HCT116 (cell line): Measurements from ENCODE around the gene INPP4A. TPM values are rescaled to one million over a fixed set of nuclear protein-coding genes. Genes with fewer than 3 reads are reported as not detected.
A peak's percentile ranks its signal among the peaks of the same experiment; 100 is the strongest.

Experiments used
- ATAC-seq: fragments of 200-7000 bp; cut with Tn5 transposase; 2 replicates; pipeline ENCODE4 v1.9.1; 2020; ENCODE audit warnings: mild to moderate bottlenecking, moderate library complexity
- BruUV-seq: library from RNA; stranded (reverse); fragments of 400-500 nt; replicated peaks from 2 replicates; lab custom pipeline; 2021; lab: Mats Ljungman, UMichigan
- CTCF ChIA-PET: fragments of 300-600 bp; sonication (Branson Sonifier 250); formaldehyde crosslinking; loops from one replicate; lab custom pipeline; 2021; ENCODE audit warnings: antibody characterized with exemption; lab: Charles Lee
- POLR2A ChIA-PET: fragments of 300-600, 350-600 bp; sonication (Branson Sonifier 250); formaldehyde crosslinking; loops from one replicate; lab custom pipeline; 2021; ENCODE audit warnings: antibody characterized with exemption; lab: Charles Lee
- RAD21 ChIA-PET, 2 experiments: fragments of 300-600 bp; sonication (Branson Sonifier 250); formaldehyde crosslinking; loops; one replicate each; lab custom pipeline; 2023; ENCODE audit warnings: low total read pairs in 2 of 2; ENCODE audit not compliant: uncharacterized antibody in 2 of 2, unreplicated experiment in 2 of 2, low non-redundant PET in 1 of 2; lab: Charles Lee
- DNase-seq: peaks from one replicate; pipeline ENCODE4 v3.0.0-alpha.2; 2010; ENCODE audit warnings: low read depth, low spot score
- H2AFZ ChIP-seq: fragments of 200-600 bp; shearing (Covaris generic), sonication (generic); 2 replicates; pipeline ENCODE4 v1.6.1; 2017; ENCODE audit warnings: low read depth, mixed run types, mixed read lengths, antibody characterized with exemption, low read length; ENCODE audit not compliant: poor library complexity, severe bottlenecking
- H3K27ac ChIP-seq: 2 replicates; pipeline ENCODE4 v1.5.1; 2012; ENCODE audit warnings: low read depth, low read length
- H3K27me3 ChIP-seq: fragments of 200-600 bp; sonication (generic); 2 replicates; pipeline ENCODE4 v1.6.1; 2016; ENCODE audit warnings: mixed run types, low read length, mixed read lengths; ENCODE audit not compliant: insufficient read depth
- H3K36me3 ChIP-seq, 2 experiments: fragments of 200-500 bp in 1 of 2; fragments of 200-600 bp in 1 of 2; sonication (Bioruptor generic) in 1 of 2; sonication (generic) in 1 of 2; 2 replicates each; pipeline versions ENCODE4 v1.5.1 to v1.6.1; 2014 to 2016; ENCODE audit warnings: low read length in 2 of 2, inconsistent platforms in 1 of 2, mixed read lengths in 1 of 2, mixed run types in 1 of 2; ENCODE audit not compliant: insufficient read depth in 2 of 2, control insufficient read depth in 1 of 2
- H3K4me1 ChIP-seq, 2 experiments: fragments of 200-600 bp in 1 of 2; sonication (generic) in 1 of 2; 2 replicates each; pipeline versions ENCODE4 v1.5.1 to v1.6.1; 2012 to 2017; ENCODE audit warnings: low read length in 2 of 2, inconsistent platforms in 1 of 2, mild to moderate bottlenecking in 1 of 2, mixed read lengths in 1 of 2, mixed run types in 1 of 2, moderate library complexity in 1 of 2; ENCODE audit not compliant: insufficient read depth in 2 of 2, control insufficient read depth in 1 of 2
- H3K4me2 ChIP-seq: fragments of 200-600 bp; sonication (generic); 2 replicates; pipeline ENCODE4 v1.6.1; 2017; ENCODE audit warnings: mixed run types, low read length, mixed read lengths
- H3K4me3 ChIP-seq, 2 experiments: fragments of 200-600 bp in 1 of 2; sonication (generic) in 1 of 2; replicated peaks in 1 of 2; 2 replicates each; pipeline ENCODE4 v1.5.1; 2011 to 2016; ENCODE audit warnings: low read length in 2 of 2, control low read depth in 1 of 2, low read depth in 1 of 2, mild to moderate bottlenecking in 1 of 2, mixed read lengths in 1 of 2, mixed run types in 1 of 2
- H3K79me2 ChIP-seq: fragments of 200-600 bp; sonication (generic); 2 replicates; pipeline ENCODE4 v1.6.1; 2017; ENCODE audit warnings: mild to moderate bottlenecking, mixed run types, low read length, moderate library complexity, mixed read lengths; ENCODE audit not compliant: insufficient read depth
- H3K9ac ChIP-seq: fragments of 200-600 bp; sonication (generic); 2 replicates; pipeline ENCODE4 v1.6.1; 2016; ENCODE audit warnings: low read length, mixed read lengths
- H3K9me2 ChIP-seq: fragments of 200-600 bp; sonication (generic), shearing (Covaris generic); 2 replicates; pipeline ENCODE4 v1.6.1; 2017; ENCODE audit warnings: mixed run types, mild to moderate bottlenecking, moderate library complexity; ENCODE audit not compliant: insufficient read depth
- H3K9me3 ChIP-seq, 2 experiments: fragments of 200-500 bp in 1 of 2; fragments of 200-600 bp in 1 of 2; sonication (Bioruptor generic) in 1 of 2; sonication (generic) in 1 of 2; 2 replicates each; pipeline ENCODE4 v1.6.1; 2014 to 2017; ENCODE audit warnings: low read length in 2 of 2, mixed read lengths in 2 of 2, inconsistent platforms in 1 of 2, low read depth in 1 of 2, mild to moderate bottlenecking in 1 of 2, mixed run types in 1 of 2, moderate library complexity in 1 of 2; ENCODE audit not compliant: control insufficient read depth in 1 of 2, insufficient read depth in 1 of 2
- H4K20me1 ChIP-seq: fragments of 200-600 bp; sonication (generic), shearing (Covaris generic); 2 replicates; pipeline ENCODE4 v1.6.1; 2017; ENCODE audit warnings: mixed run types, mild to moderate bottlenecking, moderate library complexity; ENCODE audit not compliant: insufficient read depth
- CEBPB ChIP-seq: IDR thresholded peaks from 2 replicates; pipeline ENCODE4 v1.6.1; 2012; ENCODE audit warnings: low read depth
- EGR1 ChIP-seq: IDR thresholded peaks from 2 replicates; pipeline ENCODE4 v1.6.1; 2012; ENCODE audit warnings: low read depth
- EZH2 ChIP-seq: fragments of 200-600 bp; sonication (generic); IDR thresholded peaks from 2 replicates; pipeline ENCODE4 v1.6.1; 2017; ENCODE audit warnings: antibody characterized with exemption, mixed run types
- SIN3A ChIP-seq: IDR thresholded peaks from 2 replicates; pipeline ENCODE4 v1.6.1; 2012; ENCODE audit warnings: low read depth
- SP1 ChIP-seq: IDR thresholded peaks from 2 replicates; pipeline ENCODE4 v1.6.1; 2012; ENCODE audit warnings: low read depth
- YY1 ChIP-seq: IDR thresholded peaks from 2 replicates; pipeline ENCODE4 v1.6.1; 2011; ENCODE audit warnings: low read length, low read depth, moderate library complexity, mild to moderate bottlenecking; ENCODE audit not compliant: insufficient replicate concordance; ENCODE audit errors: extremely low read depth
- ZFX ChIP-seq: fragments of 450-650 bp; IDR thresholded peaks from 2 replicates; pipeline ENCODE4 v1.6.1; 2017
- ZNF274 ChIP-seq: fragments of 200-500 bp; sonication (Bioruptor generic); IDR thresholded peaks from 2 replicates; pipeline ENCODE4 v1.6.1; 2014; ENCODE audit warnings: mild to moderate bottlenecking, low read depth, low read length, inconsistent platforms
- intact Hi-C: fragments of 100-400 bp; cut with micrococcal nuclease; formaldehyde crosslinking; loops from 2 replicates; pipeline ENCODE4 v1.10.0; 2022
- total RNA-seq: library from RNA; stranded (reverse); gene quantifications from one replicate; pipeline ENCODE4 v1.2.1, GENCODE V29; 2021; ENCODE audit not compliant: unreplicated experiment

Gene INPP4A
- total RNA-seq, 1 experiment from 2014 or later = 18.5 TPM

- no peak for ATAC-seq
Observed at GRCh38 chr2:98454073-98454472, 9.4 kb downstream of the INPP4A start.

GRCh38 chr2:98454500-98455235 is 10.0 kb downstream of the INPP4A start:
- DNase-seq (no peak), ATAC-seq (no peak)
- intact Hi-C loops = no loop called here
- no peak overlapping the region for H3K4me2 ChIP-seq
- TF ChIP-seq SIN3A = no peak
- TF ChIP-seq EGR1 = peak; percentile 21; the same call in 1 of the 2 replicates
- no peak for TF ChIP-seq CEBPB
- TF ChIP-seq SP1 = no peak
- no peak for TF ChIP-seq ZFX
- TF ChIP-seq ZNF274 = no peak
- TF ChIP-seq EZH2 = no peak
- no peaks in the 10 kb centered on the region for H3K9me3 ChIP-seq
- no peaks in the 10 kb centered on the region for H4K20me1 ChIP-seq
- H3K27me3 ChIP-seq = no peaks in the 10 kb centered on the region
- no peak overlapping the region for H3K4me3 ChIP-seq
- CTCF ChIA-PET = no interaction called here
- no peaks in the 10 kb centered on the region for H3K36me3 ChIP-seq
- POLR2A ChIA-PET = no interaction called here
- peaks cover 18% of the 10 kb centered on the region for H3K79me2 ChIP-seq
- peaks cover 3 to 35% of the 10 kb centered on the region in 2 experiments; a peak in 2 of 4 replicates for H3K4me1 ChIP-seq
- no peak overlapping the region for H2AFZ ChIP-seq
- BruUV-seq = no TSS peak
- RAD21 ChIA-PET = no interaction called here
- H3K9ac ChIP-seq = no peak overlapping the region
- H3K9me2 ChIP-seq = no peaks in the 10 kb centered on the region
- H3K27ac ChIP-seq = no peak overlapping the region

More at GRCh38 chr2:98454073-98454472, 9.4 kb downstream of the INPP4A start:
- H3K9me3 ChIP-seq = no peaks in the 10 kb centered on the region
- no peak overlapping the region for H3K4me2 ChIP-seq
- no peaks in the 10 kb centered on the region for H3K27me3 ChIP-seq
- H2AFZ ChIP-seq = no peak overlapping the region
- no peaks in the 10 kb centered on the region for H4K20me1 ChIP-seq
- no TSS peak for BruUV-seq
- H3K4me1 ChIP-seq = peaks cover 3 to 30% of the 10 kb centered on the region in 2 experiments; a peak in 2 of 4 replicates
- ChIA-PET RAD21 (no interaction called here), POLR2A (no interaction called here), CTCF (no interaction called here)
- H3K4me3 ChIP-seq = no peak overlapping the region
- intact Hi-C loops = no loop called here
- H3K36me3 ChIP-seq = no peaks in the 10 kb centered on the region
- TF ChIP-seq YY1 = no peak
- DNase-seq = no peak
- peaks cover 24% of the 10 kb centered on the region for H3K79me2 ChIP-seq
- no peaks in the 10 kb centered on the region for H3K9me2 ChIP-seq
- H3K27ac ChIP-seq = no peak overlapping the region
- H3K9ac ChIP-seq = no peak overlapping the region
